GM19324 (cell line): ENCODE results near the gene HCST.

Experiments used
- ATAC-seq: cut with Tn5 transposase; IDR thresholded peaks from one replicate; pipeline ENCODE4 v1.9.1; 2021; ENCODE audit warnings: mild to moderate bottlenecking, moderate library complexity; ENCODE audit not compliant: unreplicated experiment, low FRiP score

Gene HCST

DNA sequence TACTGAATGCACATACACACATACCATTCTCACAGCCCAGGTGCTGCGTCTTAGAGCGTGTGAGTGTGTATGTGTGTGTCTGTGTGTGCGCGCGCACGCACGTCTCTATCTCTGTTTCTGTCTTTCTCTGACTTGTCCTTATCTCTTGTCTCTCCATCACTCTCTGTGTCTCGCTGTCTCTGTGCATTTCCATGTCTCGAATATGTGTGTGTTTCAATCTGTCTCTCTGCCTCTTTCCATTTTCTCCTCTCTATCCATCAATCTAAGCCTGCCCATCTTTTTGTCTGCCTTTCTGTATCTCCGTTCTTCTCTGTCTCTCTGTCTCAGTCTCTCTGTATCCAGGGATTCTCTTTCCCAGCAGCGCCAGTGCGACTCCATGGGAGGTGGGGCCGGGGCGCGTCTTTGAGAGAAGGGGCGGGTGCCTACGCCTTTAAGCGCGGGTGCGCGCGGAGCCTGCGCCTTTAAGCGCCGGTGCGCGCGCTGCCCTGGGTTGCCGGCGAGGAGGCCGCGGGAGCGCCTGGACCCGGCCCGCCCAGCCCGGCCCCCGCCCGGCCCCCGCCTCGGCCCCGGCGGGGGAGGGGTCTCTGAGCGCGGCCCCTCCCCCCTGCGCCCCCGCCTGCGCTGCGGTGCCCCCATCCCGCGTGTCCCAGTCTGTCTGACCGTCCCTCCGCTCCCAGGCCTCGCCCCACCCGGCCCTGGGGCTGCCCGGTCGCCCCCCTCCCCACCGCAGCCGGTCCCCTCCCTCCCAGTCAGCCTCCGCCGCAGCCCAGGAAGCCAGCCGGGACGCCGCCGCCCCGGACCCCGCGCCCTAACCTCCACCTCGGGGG lies 33.8 kb downstream of the HCST start, which contains the start of gene LRFN3:
Gene LRFN3 (plus strand): TSS at position 464 of the 827 bp plus-strand sequence. CDS start 3,052 bp downstream, outside the sequence.
- ATAC-seq = no peak

DNA sequence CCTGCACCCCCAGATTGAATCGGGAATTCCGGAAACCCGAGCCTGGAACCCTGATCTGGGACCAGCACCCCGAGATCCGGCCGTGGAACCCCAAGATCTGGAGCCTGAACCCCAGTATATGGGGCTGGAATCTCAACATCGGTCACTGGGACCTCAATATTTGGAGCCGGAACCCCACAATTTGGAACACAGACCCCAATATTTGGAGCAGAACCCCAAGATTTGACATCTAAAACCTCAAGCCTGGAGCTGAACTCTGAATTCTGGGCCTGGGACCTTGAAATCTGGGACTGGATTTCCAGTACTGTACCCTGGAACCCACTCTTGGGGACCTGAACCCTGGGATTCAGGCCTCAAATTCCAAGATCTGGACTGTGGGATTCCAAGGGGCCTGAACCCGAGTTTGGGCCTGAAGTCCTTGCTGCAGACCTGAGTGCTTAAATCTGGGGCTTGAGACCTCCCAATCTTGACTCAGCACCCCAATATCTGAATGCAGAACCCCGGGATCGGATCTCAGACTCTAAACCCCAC lies 34.5 kb downstream of the HCST start:
- no peak for ATAC-seq

- no peak for ATAC-seq
Measured at GRCh38 chr19:35937345-35938281, 35.3 kb downstream of the HCST start.

- ATAC-seq = no peak
Measured at GRCh38 chr19:35938282-35939224, 36.2 kb downstream of the HCST start.

DNA sequence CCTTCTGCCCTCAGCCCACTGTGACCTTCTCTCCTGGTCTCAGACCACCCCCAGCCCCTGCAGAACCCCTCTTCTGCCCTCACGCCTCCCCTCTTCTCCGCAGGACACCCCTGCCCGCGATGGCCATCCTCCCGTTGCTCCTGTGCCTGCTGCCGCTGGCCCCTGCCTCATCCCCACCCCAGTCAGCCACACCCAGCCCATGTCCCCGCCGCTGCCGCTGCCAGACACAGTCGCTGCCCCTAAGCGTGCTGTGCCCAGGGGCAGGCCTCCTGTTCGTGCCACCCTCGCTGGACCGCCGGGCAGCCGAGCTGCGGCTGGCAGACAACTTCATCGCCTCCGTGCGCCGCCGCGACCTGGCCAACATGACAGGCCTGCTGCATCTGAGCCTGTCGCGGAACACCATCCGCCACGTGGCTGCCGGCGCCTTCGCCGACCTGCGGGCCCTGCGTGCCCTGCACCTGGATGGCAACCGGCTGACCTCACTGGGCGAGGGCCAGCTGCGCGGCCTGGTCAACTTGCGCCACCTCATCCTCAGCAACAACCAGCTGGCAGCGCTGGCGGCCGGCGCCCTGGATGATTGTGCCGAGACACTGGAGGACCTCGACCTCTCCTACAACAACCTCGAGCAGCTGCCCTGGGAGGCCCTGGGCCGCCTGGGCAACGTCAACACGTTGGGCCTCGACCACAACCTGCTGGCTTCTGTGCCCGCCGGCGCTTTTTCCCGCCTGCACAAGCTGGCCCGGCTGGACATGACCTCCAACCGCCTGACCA lies 37.2 kb downstream of the HCST start:
- ATAC-seq = no peak

DNA sequence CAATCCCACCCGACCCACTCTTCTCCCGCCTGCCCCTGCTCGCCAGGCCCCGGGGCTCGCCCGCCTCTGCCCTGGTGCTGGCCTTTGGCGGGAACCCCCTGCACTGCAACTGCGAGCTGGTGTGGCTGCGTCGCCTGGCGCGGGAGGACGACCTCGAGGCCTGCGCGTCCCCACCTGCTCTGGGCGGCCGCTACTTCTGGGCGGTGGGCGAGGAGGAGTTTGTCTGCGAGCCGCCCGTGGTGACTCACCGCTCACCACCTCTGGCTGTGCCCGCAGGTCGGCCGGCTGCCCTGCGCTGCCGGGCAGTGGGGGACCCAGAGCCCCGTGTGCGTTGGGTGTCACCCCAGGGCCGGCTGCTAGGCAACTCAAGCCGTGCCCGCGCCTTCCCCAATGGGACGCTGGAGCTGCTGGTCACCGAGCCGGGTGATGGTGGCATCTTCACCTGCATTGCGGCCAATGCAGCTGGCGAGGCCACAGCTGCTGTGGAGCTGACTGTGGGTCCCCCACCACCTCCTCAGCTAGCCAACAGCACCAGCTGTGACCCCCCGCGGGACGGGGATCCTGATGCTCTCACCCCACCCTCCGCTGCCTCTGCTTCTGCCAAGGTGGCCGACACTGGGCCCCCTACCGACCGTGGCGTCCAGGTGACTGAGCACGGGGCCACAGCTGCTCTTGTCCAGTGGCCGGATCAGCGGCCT lies 37.9 kb downstream of the HCST start:
- ATAC-seq = no peak

DNA sequence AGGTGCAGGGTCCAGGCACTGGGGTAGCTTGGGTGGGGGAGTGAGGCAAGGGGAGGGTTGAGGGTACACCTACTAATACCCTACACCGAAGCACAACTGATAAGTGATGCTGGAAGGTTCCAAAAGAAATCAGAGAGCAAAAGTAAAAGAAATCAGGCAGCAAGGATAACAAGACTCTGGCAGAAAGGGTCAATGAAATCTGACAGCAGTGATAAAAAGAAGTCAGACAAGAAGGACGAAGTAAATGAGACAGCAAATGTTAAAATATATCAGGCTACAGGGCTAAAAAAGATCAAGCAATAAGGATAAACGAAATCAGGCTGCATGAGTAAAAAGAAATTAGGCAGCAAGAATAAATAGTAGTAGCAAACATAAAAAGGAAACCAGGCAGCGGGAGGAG lies 38.5 kb downstream of the HCST start:
- ATAC-seq = no peak

GRCh38 chr19:35942235-35942634 lies 39.9 kb downstream of the HCST start:
- ATAC-seq = no peak

DNA sequence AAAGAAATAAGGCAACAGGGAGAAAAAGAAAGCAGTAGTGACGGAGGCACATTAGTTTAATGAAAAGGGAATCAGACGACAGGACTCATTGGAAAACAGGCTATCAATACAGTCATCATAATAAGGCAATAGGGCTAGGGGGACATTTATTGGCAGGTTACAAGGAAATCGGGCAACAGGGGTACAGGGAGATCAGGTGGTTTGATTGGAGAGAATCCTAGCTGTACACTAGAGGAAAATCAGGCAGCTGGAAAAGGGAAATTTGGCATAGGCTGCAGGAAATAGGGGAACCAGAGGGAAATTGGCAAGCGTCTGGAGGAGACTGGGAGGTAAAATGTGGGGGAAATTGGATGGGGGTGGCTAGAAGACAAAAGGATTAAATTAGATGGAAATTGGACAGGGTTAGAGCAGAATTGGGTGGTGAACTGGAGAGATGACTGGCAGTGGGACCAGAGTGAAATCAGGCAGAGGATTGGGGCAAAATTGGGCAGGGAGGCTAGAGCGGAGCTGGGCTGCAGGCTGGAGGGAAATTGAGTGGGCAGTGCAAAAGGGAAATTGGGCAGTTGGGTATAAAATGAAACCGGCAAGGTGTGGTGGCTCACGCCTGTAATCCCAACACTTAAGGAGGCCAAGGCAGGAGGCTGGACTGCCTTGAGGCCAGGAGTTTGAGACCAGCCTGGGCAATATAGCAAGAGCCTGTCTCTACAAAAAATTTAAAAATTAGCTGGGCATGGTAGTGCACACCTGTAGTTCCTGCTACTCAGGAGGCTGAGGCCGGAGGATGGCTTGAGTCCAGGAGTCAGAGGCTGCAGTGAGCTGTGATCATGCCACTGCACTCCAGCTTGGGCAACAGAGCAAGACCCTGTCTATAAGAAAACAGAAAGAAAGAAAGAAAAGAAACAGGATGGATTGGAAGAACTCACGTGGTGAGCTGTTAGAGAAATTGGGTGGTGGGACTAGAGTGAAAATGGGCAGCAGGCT lies 41.3 kb downstream of the HCST start:
- ATAC-seq = no peak

GRCh38 chr19:35944556-35944955 lies 42.2 kb downstream of the HCST start:
- ATAC-seq = no peak

- no peak for ATAC-seq
Measured at GRCh38 chr19:35945121-35945790, 42.9 kb downstream of the HCST start.

- no peak for ATAC-seq
Measured at GRCh38 chr19:35946203-35946602, 43.9 kb downstream of the HCST start.

- no peak for ATAC-seq
Measured at GRCh38 chr19:35949131-35949530, 46.8 kb downstream of the HCST start.
